GM19438 (cell line): ENCODE measurements around the gene VAV1.
"Not testable (repeated sequence)": the region's sequence is repeated elsewhere in the genome, so short reads cannot be mapped to it uniquely, and the experiment has no call there.

Experiments
- ATAC-seq: cut with Tn5 transposase; IDR thresholded peaks from one replicate; pipeline ENCODE4 v1.9.1; 2021; ENCODE audit warnings: low read depth; ENCODE audit not compliant: unreplicated experiment

VAV1 gene

GRCh38 chr19:6811906-6812305 lies 39.4 kb downstream of the VAV1 start:
- ATAC-seq, result no peak

- ATAC-seq, result no peak
Observed at GRCh38 chr19:6812612-6813011, 40.1 kb downstream of the VAV1 start.

GRCh38 chr19:6813659-6814058 lies 41.2 kb downstream of the VAV1 start:
- no peak for ATAC-seq

- ATAC-seq, result no peak
Observed at GRCh38 chr19:6817179-6817578, 44.7 kb downstream of the VAV1 start.

GRCh38 chr19:6818246-6818645 lies 45.7 kb downstream of the VAV1 start:
- ATAC-seq, result no peak

GRCh38 chr19:6819323-6819722 lies 46.8 kb downstream of the VAV1 start:
- no peak for ATAC-seq

GRCh38 chr19:6820237-6820636 lies 47.7 kb downstream of the VAV1 start:
- ATAC-seq, result no peak

- ATAC-seq, result no peak
Observed at GRCh38 chr19:6821639-6822310, 49.3 kb downstream of the VAV1 start.

GRCh38 chr19:6822311-6822670 lies 49.8 kb downstream of the VAV1 start:
- no peak for ATAC-seq

GRCh38 chr19:6825076-6825774 lies 52.7 kb downstream of the VAV1 start:
- ATAC-seq, result no peak

- no peak for ATAC-seq
Observed at GRCh38 chr19:6826281-6826920, 53.9 kb downstream of the VAV1 start.

- no peak for ATAC-seq
Observed at GRCh38 chr19:6828306-6828697, 55.8 kb downstream of the VAV1 start.

- no peak for ATAC-seq
Observed at GRCh38 chr19:6828698-6829633, 56.5 kb downstream of the VAV1 start.

- not testable (repeated sequence) for ATAC-seq
Observed at GRCh38 chr19:6829829-6830228, 57.3 kb downstream of the VAV1 start.

GRCh38 chr19:6831084-6831483 lies 58.6 kb downstream of the VAV1 start:
- ATAC-seq, result not testable (repeated sequence)

- no peak for ATAC-seq
Observed at GRCh38 chr19:6832412-6832811, 59.9 kb downstream of the VAV1 start.

- ATAC-seq, result no peak
Observed at GRCh38 chr19:6833166-6833790, 60.8 kb downstream of the VAV1 start.

- ATAC-seq, result no peak
Observed at GRCh38 chr19:6834433-6834832, 61.9 kb downstream of the VAV1 start.

- ATAC-seq, result no peak
Observed at GRCh38 chr19:6835501-6835900, 63.0 kb downstream of the VAV1 start.

- ATAC-seq, result no peak
Observed at GRCh38 chr19:6837525-6837924, 65.0 kb downstream of the VAV1 start.
